Astrocyte of the spinal cord (primary cell): ENCODE data around the gene FAM50A.
"Not testable (repeated sequence)": the region's sequence is repeated elsewhere in the genome, so short reads cannot be mapped to it uniquely, and the experiment has no call there.

Experiments
- DNase-seq: peaks from one replicate; pipeline ENCODE4 v3.0.0; 2011; ENCODE audit warnings: low read depth, low spot score
- H3K4me3 ChIP-seq: 2 replicates; pipeline ENCODE4 v1.5.1; 2011; ENCODE audit warnings: low read depth, mild to moderate bottlenecking, low read length, moderate library complexity
- CTCF ChIP-seq: IDR thresholded peaks from 2 replicates; pipeline ENCODE4 v1.5.1; 2012; ENCODE audit warnings: low read depth, mild to moderate bottlenecking, low read length, inconsistent platforms
- in situ Hi-C: cut with HindIII; loops from 2 replicates; pipeline ENCODE4 v1.10.0; 2017; ENCODE audit warnings: low sequenced_read_pairs

FAM50A gene

GRCh38 chrX:154399527-154400368 is 44.2 kb upstream of the FAM50A start:
- H3K4me3 ChIP-seq, result peak overlapping the region; percentile 68
- in situ Hi-C loops, result no loop called here
- DNase-seq, result no peak
- no peak for TF ChIP-seq CTCF

- DNase-seq, in situ Hi-C loops: not testable (repeated sequence)
- peak overlapping the region; percentile 68 for H3K4me3 ChIP-seq
Observed at GRCh38 chrX:154400369-154400817, 43.5 kb upstream of the FAM50A start.

- in situ Hi-C loops, result no loop called here
- DNase-seq, result no peak
- TF ChIP-seq CTCF, result no peak
- no peak overlapping the region for H3K4me3 ChIP-seq
Observed at GRCh38 chrX:154401045-154401799, 42.7 kb upstream of the FAM50A start.

GRCh38 chrX:154401918-154402621 is 41.9 kb upstream of the FAM50A start:
- H3K4me3 ChIP-seq, result no peak overlapping the region
- TF ChIP-seq CTCF, result no peak
- in situ Hi-C loops, result no loop called here
- no peak for DNase-seq

- TF ChIP-seq CTCF, result no peak
- DNase-seq, result no peak
- in situ Hi-C loops, result no loop called here
- no peak overlapping the region for H3K4me3 ChIP-seq
Observed at GRCh38 chrX:154402622-154403127, 41.3 kb upstream of the FAM50A start.

GRCh38 chrX:154403192-154403591 is 40.7 kb upstream of the FAM50A start:
- TF ChIP-seq CTCF, result no peak
- in situ Hi-C loops, result no loop called here
- H3K4me3 ChIP-seq, result no peak overlapping the region
- DNase-seq, result no peak
